K562 (cell line): ENCODE data around the gene EFNA2. TPM values are rescaled to one million over a fixed set of nuclear protein-coding genes. Genes with fewer than 3 reads are reported as not detected.

Experiments used
- ARID4B ChIP-seq: sonication (generic); formaldehyde crosslinking; IDR thresholded peaks from 2 replicates; pipeline ENCODE4 v1.8.0; 2022; ENCODE audit warnings: mild to moderate bottlenecking, missing genetic modification reagents
- CAMTA2 ChIP-seq: fragments of 250-450 bp; sonication (Bioruptor Pico); conservative IDR thresholded peaks from 2 replicates; pipeline ENCODE4 v1.5.1; 2022
- CBX1 ChIP-seq: sonication (generic); IDR thresholded peaks from 2 replicates; pipeline ENCODE4 v1.6.1; 2016; ENCODE audit warnings: antibody characterized with exemption, low read depth, mild to moderate bottlenecking
- CTCFL ChIP-seq: IDR thresholded peaks from 2 replicates; pipeline ENCODE4 v1.6.1; 2011; ENCODE audit warnings: borderline replicate concordance, low read depth, mild to moderate bottlenecking, moderate library complexity, low read length; ENCODE audit not compliant: insufficient read depth, poor library complexity, severe bottlenecking
- FOSL1 ChIP-seq: fragments of 200-800 bp; sonication (Bioruptor generic); conservative IDR thresholded peaks from 2 replicates; pipeline ENCODE4 v1.6.1; 2016; ENCODE audit warnings: missing genetic modification characterization, missing compliant biosample characterization
- SFPQ ChIP-seq: fragments of 200-400 bp; formaldehyde crosslinking; IDR thresholded peaks from 2 replicates; pipeline ENCODE4 v1.6.1; 2017; ENCODE audit warnings: mild to moderate bottlenecking, low read depth, low read length, moderate library complexity
- ZBTB40 ChIP-seq, 2 experiments: fragments of 450-650 bp in 1 of 2; sonication (generic) in 1 of 2; formaldehyde crosslinking in 1 of 2; IDR thresholded peaks; 2 replicates each; pipeline versions ENCODE4 v1.7.1 to v1.9.0; 2016 to 2022; ENCODE audit warnings: inconsistent platforms in 1 of 2, mild to moderate bottlenecking in 1 of 2, missing genetic modification reagents in 1 of 2
- polyA plus RNA-seq, 8 experiments: library from polyadenylated mRNA; depleted of rRNA in 4 of 8; stranded (reverse) in 5 of 8; unstranded in 3 of 8; fragments of >200 nt; fragmentation: Nextera tagmentation in 2 of 8; fragmentation: Illumina TruSeq in 1 of 8; extraction: Ambion mirVana in 2 of 8; extraction: Trizol in 1 of 8; gene quantifications; 2 replicates each; pipeline versions ENCODE4 v1.2.1 to v1.2.3, GENCODE V29; 2011 to 2014; ENCODE audit warnings: inconsistent platforms in 1 of 8, missing spikeins in 1 of 8
- total RNA-seq, 7 experiments: library from RNA; depleted of rRNA in 6 of 7; stranded (reverse); fragments of >200 nt in 6 of 7; fragmentation: Illumina TruSeq in 2 of 7; extraction: Trizol in 2 of 7; gene quantifications; 2 replicates each; pipeline versions ENCODE4 v1.2.1 to v1.2.3, GENCODE V29; 2011 to 2021; ENCODE audit warnings: low replicate concordance in 1 of 7

Gene EFNA2
- total and polyA plus RNA-seq, 9 of the 15 experiments (the other 6 are each of a cell fraction or from before 2014, with no cell fraction given): 0.11 to 0.44 (median 0.15) TPM; not detected in 6

GRCh38 chr19:1248139-1248785 is 37.4 kb upstream of the EFNA2 start, which contains the start of gene MIDN (continued):
- TF ChIP-seq SFPQ (no peak), CAMTA2 (CRISPR knock-in tag) (no peak), CTCFL (peak; percentile 64), ZBTB40 (IDR thresholded peaks at IDR 0.05) (peak; percentile 64), ZBTB40 (CRISPR knock-in tag; IDR thresholded peaks at IDR 0.05) (no peak), CBX1 (peak; percentile 93; the same call in 1 of the 2 replicates), ARID4B (CRISPR knock-in tag) (peak; percentile 95), FOSL1 (tag) (no peak; the same call in 1 of the 2 replicates)
